HL-60 (cell line): ENCODE results near the gene ZBTB43.

Source experiments
- DNase-seq, 2 experiments: peaks; one replicate each; pipeline ENCODE4 v3.0.0-alpha.2; 2010 to 2020; ENCODE audit warnings: low read depth in 1 of 2, low spot score in 1 of 2
- H3K27ac ChIP-seq: fragments of 250-450 bp; sonication (Bioruptor Pico); replicated peaks from 2 replicates; pipeline ENCODE4 v1.5.1; 2020; ENCODE audit warnings: mild to moderate bottlenecking, moderate library complexity
- H3K27me3 ChIP-seq: fragments of 250-450 bp; sonication (Bioruptor Pico); 2 replicates; pipeline ENCODE4 v1.5.1; 2021; ENCODE audit warnings: mild to moderate bottlenecking, moderate library complexity; ENCODE audit not compliant: insufficient read depth, poor library complexity, severe bottlenecking
- H3K4me3 ChIP-seq: replicated peaks from 2 replicates; pipeline ENCODE4 v1.5.1; 2011; ENCODE audit warnings: mild to moderate bottlenecking, control low read depth, low read length; ENCODE audit not compliant: insufficient read depth
- GABPA ChIP-seq: IDR thresholded peaks from 2 replicates; pipeline ENCODE4 v1.6.1; 2012; ENCODE audit warnings: low read depth
- POLR2AphosphoS5 ChIP-seq: IDR thresholded peaks from 2 replicates; pipeline ENCODE4 v1.6.1; 2012; ENCODE audit warnings: low read depth
- REST ChIP-seq: IDR thresholded peaks from 2 replicates; pipeline ENCODE4 v1.6.1; 2012; ENCODE audit warnings: low read depth; ENCODE audit not compliant: insufficient replicate concordance
- SPI1 ChIP-seq: IDR thresholded peaks from 2 replicates; pipeline ENCODE4 v1.6.1; 2012; ENCODE audit warnings: low read depth, mild to moderate bottlenecking, borderline replicate concordance
- TF ChIP-seq, protein P1 (sequence below): IDR thresholded peaks from one replicate; pipeline ENCODE4 v1.5.1; 2011; ENCODE audit warnings: low read length, control low read depth, inconsistent platforms; ENCODE audit not compliant: insufficient read depth

The ZBTB43 gene

GRCh38 chr9:126804198-126804695 is 593 bp upstream of the ZBTB43 start:
- no peaks in the 10 kb centered on the region for H3K27me3 ChIP-seq
- H3K27ac ChIP-seq: peak overlapping the region; percentile 79
- no peak for DNase-seq
- peak overlapping the region; percentile 96 for H3K4me3 ChIP-seq
- no peak for TF ChIP-seq REST
- TF ChIP-seq, protein P1, sequence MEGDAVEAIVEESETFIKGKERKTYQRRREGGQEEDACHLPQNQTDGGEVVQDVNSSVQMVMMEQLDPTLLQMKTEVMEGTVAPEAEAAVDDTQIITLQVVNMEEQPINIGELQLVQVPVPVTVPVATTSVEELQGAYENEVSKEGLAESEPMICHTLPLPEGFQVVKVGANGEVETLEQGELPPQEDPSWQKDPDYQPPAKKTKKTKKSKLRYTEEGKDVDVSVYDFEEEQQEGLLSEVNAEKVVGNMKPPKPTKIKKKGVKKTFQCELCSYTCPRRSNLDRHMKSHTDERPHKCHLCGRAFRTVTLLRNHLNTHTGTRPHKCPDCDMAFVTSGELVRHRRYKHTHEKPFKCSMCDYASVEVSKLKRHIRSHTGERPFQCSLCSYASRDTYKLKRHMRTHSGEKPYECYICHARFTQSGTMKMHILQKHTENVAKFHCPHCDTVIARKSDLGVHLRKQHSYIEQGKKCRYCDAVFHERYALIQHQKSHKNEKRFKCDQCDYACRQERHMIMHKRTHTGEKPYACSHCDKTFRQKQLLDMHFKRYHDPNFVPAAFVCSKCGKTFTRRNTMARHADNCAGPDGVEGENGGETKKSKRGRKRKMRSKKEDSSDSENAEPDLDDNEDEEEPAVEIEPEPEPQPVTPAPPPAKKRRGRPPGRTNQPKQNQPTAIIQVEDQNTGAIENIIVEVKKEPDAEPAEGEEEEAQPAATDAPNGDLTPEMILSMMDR: no peak
- TF ChIP-seq GABPA: no peak
- TF ChIP-seq SPI1: no peak
- TF ChIP-seq POLR2AphosphoS5: no peak

- Histone ChIP-seq H3K4me3 (peak overlapping the region; percentile 96), H3K27ac (peak overlapping the region; percentile 79), H3K27me3 (no peaks in the 10 kb centered on the region)
- TF ChIP-seq SPI1 (no peak), REST (no peak), GABPA (no peak), POLR2AphosphoS5 (no peak)
- TF ChIP-seq, protein P1: no peak
- peak; percentile 76 to 88 for DNase-seq
Observed at GRCh38 chr9:126805554-126806262, 868 bp downstream of the ZBTB43 start.

DNA sequence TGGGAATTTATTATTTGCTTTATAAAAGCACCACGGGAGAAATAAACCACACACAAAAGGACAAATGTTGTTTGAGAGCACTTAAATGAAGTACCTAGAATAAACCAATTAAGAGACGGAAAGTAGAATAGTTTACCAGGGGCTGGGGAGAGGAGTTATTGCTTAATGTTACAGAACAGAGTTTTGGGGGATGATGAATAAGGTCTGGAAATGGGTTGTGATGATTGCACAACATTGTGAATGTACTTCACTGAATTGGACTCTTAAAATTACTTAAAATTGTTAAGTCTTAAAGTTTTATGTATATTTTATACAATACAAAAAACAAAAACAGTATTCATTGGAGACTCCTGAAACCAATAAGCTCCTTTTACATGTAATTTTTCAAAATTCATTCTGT is 1.5 kb downstream of the ZBTB43 start:
- TF ChIP-seq, protein P1: no peak
- no peak for TF ChIP-seq POLR2AphosphoS5
- no peak for TF ChIP-seq SPI1
- TF ChIP-seq GABPA: no peak
- TF ChIP-seq REST: no peak
- Histone ChIP-seq H3K27ac (peak overlapping the region; percentile 79), H3K4me3 (peak overlapping the region; percentile 96), H3K27me3 (no peaks in the 10 kb centered on the region)
- peak in 1 of 2 experiments; percentile 45 for DNase-seq
